ENCODE results near the gene SYT2.

DNA sequence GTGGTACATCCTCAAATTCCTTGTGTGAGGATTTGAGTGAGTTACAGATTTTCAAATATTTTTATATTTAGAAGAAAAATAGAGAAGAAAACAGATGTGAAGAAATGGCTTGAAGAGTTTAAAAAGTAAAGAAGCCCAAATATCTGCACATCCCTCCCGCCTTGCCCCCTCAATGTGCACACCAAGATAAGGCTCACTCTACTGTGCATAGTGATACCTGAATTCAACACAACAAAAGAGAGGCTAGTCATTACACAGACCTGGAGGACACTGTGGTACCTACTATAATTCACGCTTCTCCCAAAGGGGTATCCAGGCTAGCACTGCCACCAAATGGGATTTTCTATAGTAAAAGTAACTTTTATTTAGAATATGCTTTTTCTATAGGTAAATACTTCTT lies 44.0 kb upstream of the SYT2 start:
- TF ChIP-seq STAT6 (CRISPR knock-in tag; conservative IDR thresholded peaks at IDR 0.05; ENCODE audit: low read depth) (no peak), NFYB (CRISPR knock-in tag; conservative IDR thresholded peaks at IDR 0.05; ENCODE audit: low read depth) (no peak)

All from WTC11 (cell line).